Suprapubic skin (tissue), 3 donors: ENCODE measurements around the gene PTK6.

Source experiments
- POLR2AphosphoS5 ChIP-seq, 3 donors: sonication (generic); formaldehyde crosslinking; IDR thresholded peaks; one replicate each; pipeline ENCODE4 v1.6.1; 2017; ENCODE audit warnings: antibody characterized with exemption in 3 of 3
- TF ChIP-seq, protein P1 (sequence below), 2 donors: fragments of 200-600 bp in 1 of 2; fragments of 450-650 bp in 1 of 2; sonication (generic) in 1 of 2; IDR thresholded peaks; one replicate each; pipeline ENCODE4 v1.5.1; 2016 to 2019; ENCODE audit warnings: antibody characterized with exemption in 2 of 2, mild to moderate bottlenecking in 1 of 2, moderate library complexity in 1 of 2

DNA sequence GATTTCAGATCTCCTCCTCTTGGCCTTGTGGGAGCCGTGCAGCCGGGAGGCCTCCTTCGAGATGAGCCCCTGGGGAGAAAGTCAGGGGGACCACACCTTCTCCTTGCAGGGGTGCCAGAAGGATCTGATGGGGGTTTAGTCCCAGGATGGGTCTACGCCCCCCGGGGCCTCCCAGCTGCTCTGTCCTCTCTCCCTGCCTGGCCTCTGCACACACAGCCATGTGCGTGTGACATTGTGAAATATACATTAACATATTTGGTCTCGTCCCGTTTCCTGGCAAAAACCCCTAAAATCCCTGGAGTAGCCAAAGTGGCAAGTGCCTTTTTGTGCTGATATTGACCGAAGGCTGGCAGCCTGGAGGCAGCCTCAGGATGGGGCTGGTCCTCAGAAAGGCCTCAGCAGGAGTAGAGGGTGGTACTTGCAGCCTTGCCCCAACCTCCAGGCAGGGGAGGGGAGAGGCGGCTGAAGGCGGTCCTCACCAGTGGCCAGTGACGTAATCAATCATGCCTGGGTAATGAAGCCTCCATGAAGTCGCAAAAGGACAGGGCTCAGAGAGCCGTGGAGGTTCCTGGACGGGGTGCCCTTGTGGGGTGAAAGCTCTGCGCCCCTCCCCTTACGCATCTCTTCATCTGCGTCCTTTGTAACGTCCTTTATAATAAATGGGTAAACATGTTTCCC lies 42.0 kb upstream of the PTK6 start:
- TF ChIP-seq POLR2AphosphoS5 (IDR thresholded peaks at IDR 0.05), result no peak
- TF ChIP-seq, protein P1, sequence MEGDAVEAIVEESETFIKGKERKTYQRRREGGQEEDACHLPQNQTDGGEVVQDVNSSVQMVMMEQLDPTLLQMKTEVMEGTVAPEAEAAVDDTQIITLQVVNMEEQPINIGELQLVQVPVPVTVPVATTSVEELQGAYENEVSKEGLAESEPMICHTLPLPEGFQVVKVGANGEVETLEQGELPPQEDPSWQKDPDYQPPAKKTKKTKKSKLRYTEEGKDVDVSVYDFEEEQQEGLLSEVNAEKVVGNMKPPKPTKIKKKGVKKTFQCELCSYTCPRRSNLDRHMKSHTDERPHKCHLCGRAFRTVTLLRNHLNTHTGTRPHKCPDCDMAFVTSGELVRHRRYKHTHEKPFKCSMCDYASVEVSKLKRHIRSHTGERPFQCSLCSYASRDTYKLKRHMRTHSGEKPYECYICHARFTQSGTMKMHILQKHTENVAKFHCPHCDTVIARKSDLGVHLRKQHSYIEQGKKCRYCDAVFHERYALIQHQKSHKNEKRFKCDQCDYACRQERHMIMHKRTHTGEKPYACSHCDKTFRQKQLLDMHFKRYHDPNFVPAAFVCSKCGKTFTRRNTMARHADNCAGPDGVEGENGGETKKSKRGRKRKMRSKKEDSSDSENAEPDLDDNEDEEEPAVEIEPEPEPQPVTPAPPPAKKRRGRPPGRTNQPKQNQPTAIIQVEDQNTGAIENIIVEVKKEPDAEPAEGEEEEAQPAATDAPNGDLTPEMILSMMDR (IDR thresholded peaks at IDR 0.05), result no peak
